ENCODE results near the gene SLC24A4.

The SLC24A4 gene

GRCh38 chr14:92473261-92473968 lies 150.4 kb downstream of the SLC24A4 start:
- no peak overlapping the region for H3K27ac Mint-ChIP-seq
- DNase-seq (ENCODE audit: low spot score in 2 of 2) (no peak), ATAC-seq (ENCODE audit: low read depth) (no peak)
- peaks cover 3% of the 10 kb centered on the region for H3K36me3 Mint-ChIP-seq
- peaks cover 4% of the 10 kb centered on the region for H3K27me3 Mint-ChIP-seq
- no peak overlapping the region for H3K4me3 Mint-ChIP-seq
- H3K9me3 Mint-ChIP-seq: peaks cover 7% of the 10 kb centered on the region
- no peaks in the 10 kb centered on the region for H3K4me1 Mint-ChIP-seq

GRCh38 chr14:92473969-92474535 lies 151.1 kb downstream of the SLC24A4 start:
- no peak for DNase-seq (ENCODE audit: low spot score in 2 of 2)
- Mint-ChIP-seq H3K27ac (no peak overlapping the region), H3K4me1 (no peaks in the 10 kb centered on the region), H3K36me3 (peaks cover 1% of the 10 kb centered on the region), H3K4me3 (no peak overlapping the region), H3K27me3 (peaks cover 2% of the 10 kb centered on the region), H3K9me3 (peaks cover 8% of the 10 kb centered on the region)
- no peak for ATAC-seq (ENCODE audit: low read depth)

- Mint-ChIP-seq H3K4me3 (no peak overlapping the region), H3K27me3 (peaks cover 2% of the 10 kb centered on the region), H3K4me1 (no peaks in the 10 kb centered on the region), H3K9me3 (peaks cover 3% of the 10 kb centered on the region), H3K27ac (no peak overlapping the region), H3K36me3 (peaks cover 1% of the 10 kb centered on the region)
- ATAC-seq (ENCODE audit: low read depth): no peak
- no peak for DNase-seq (ENCODE audit: low spot score in 2 of 2)
These were observed 152.1 kb downstream of the SLC24A4 start for GRCh38 chr14:92475037-92475436.

GRCh38 chr14:92475451-92476187 lies 152.7 kb downstream of the SLC24A4 start:
- H3K9me3 Mint-ChIP-seq: peaks cover 4% of the 10 kb centered on the region
- peaks cover 2% of the 10 kb centered on the region for H3K27me3 Mint-ChIP-seq
- H3K4me3 Mint-ChIP-seq: no peak overlapping the region
- DNase-seq (ENCODE audit: low spot score in 2 of 2): no peak
- no peaks in the 10 kb centered on the region for H3K4me1 Mint-ChIP-seq
- ATAC-seq (ENCODE audit: low read depth): no peak
- peaks cover 2% of the 10 kb centered on the region for H3K36me3 Mint-ChIP-seq
- H3K27ac Mint-ChIP-seq: no peak overlapping the region

- peaks cover 5% of the 10 kb centered on the region for H3K9me3 Mint-ChIP-seq
- peaks cover 8% of the 10 kb centered on the region for H3K27me3 Mint-ChIP-seq
- no peak overlapping the region for H3K27ac Mint-ChIP-seq
- no peak overlapping the region for H3K4me3 Mint-ChIP-seq
- H3K36me3 Mint-ChIP-seq: peaks cover 4% of the 10 kb centered on the region
- no peaks in the 10 kb centered on the region for H3K4me1 Mint-ChIP-seq
- ATAC-seq (ENCODE audit: low read depth) (no peak), DNase-seq (ENCODE audit: low spot score in 2 of 2) (no peak)
These were observed 157.9 kb downstream of the SLC24A4 start for GRCh38 chr14:92480856-92481255.

- Mint-ChIP-seq H3K27me3 (peaks cover 6% of the 10 kb centered on the region), H3K4me3 (no peak overlapping the region), H3K4me1 (no peaks in the 10 kb centered on the region), H3K36me3 (peaks cover 4% of the 10 kb centered on the region), H3K27ac (no peak overlapping the region), H3K9me3 (peaks cover 5% of the 10 kb centered on the region)
- DNase-seq (ENCODE audit: low spot score in 2 of 2): no peak
- ATAC-seq (ENCODE audit: low read depth): no peak
These were observed 158.4 kb downstream of the SLC24A4 start for GRCh38 chr14:92481386-92481785.

- H3K9me3 Mint-ChIP-seq: peaks cover 5% of the 10 kb centered on the region
- ATAC-seq (ENCODE audit: low read depth): no peak
- H3K4me1 Mint-ChIP-seq: no peaks in the 10 kb centered on the region
- no peak overlapping the region for H3K4me3 Mint-ChIP-seq
- H3K27me3 Mint-ChIP-seq: peaks cover 6% of the 10 kb centered on the region
- no peak overlapping the region for H3K27ac Mint-ChIP-seq
- no peak for DNase-seq (ENCODE audit: low spot score in 2 of 2)
- H3K36me3 Mint-ChIP-seq: peaks cover 4% of the 10 kb centered on the region
These were observed 159.0 kb downstream of the SLC24A4 start for GRCh38 chr14:92481811-92482555.

- H3K36me3 Mint-ChIP-seq: peaks cover 3% of the 10 kb centered on the region
- H3K27ac Mint-ChIP-seq: no peak overlapping the region
- H3K4me3 Mint-ChIP-seq: no peak overlapping the region
- no peak for DNase-seq (ENCODE audit: low spot score in 2 of 2)
- no peak for ATAC-seq (ENCODE audit: low read depth)
- H3K4me1 Mint-ChIP-seq: no peaks in the 10 kb centered on the region
- H3K27me3 Mint-ChIP-seq: peaks cover 11% of the 10 kb centered on the region
- peaks cover 5% of the 10 kb centered on the region for H3K9me3 Mint-ChIP-seq
These were observed 159.8 kb downstream of the SLC24A4 start for GRCh38 chr14:92482621-92483319.

- Mint-ChIP-seq H3K36me3 (peaks cover 3% of the 10 kb centered on the region), H3K27me3 (peaks cover 15% of the 10 kb centered on the region), H3K4me3 (no peak overlapping the region), H3K9me3 (peaks cover 1% of the 10 kb centered on the region), H3K27ac (no peak overlapping the region), H3K4me1 (peaks cover 3% of the 10 kb centered on the region)
- ATAC-seq (ENCODE audit: low read depth): no peak
- no peak for DNase-seq (ENCODE audit: low spot score in 2 of 2)
These were observed 161.3 kb downstream of the SLC24A4 start for GRCh38 chr14:92484132-92484823.

- DNase-seq (ENCODE audit: low spot score in 2 of 2) (no peak), ATAC-seq (ENCODE audit: low read depth) (no peak)
- no peak overlapping the region for H3K27ac Mint-ChIP-seq
- H3K4me1 Mint-ChIP-seq: peaks cover 3% of the 10 kb centered on the region
- H3K36me3 Mint-ChIP-seq: no peaks in the 10 kb centered on the region
- H3K27me3 Mint-ChIP-seq: peaks cover 15% of the 10 kb centered on the region
- H3K4me3 Mint-ChIP-seq: no peak overlapping the region
- H3K9me3 Mint-ChIP-seq: no peaks in the 10 kb centered on the region
These were observed 163.9 kb downstream of the SLC24A4 start for GRCh38 chr14:92486881-92487280.

GRCh38 chr14:92487513-92488133 lies 164.7 kb downstream of the SLC24A4 start:
- Mint-ChIP-seq H3K27ac (no peak overlapping the region), H3K36me3 (no peaks in the 10 kb centered on the region), H3K4me3 (no peak overlapping the region), H3K9me3 (no peaks in the 10 kb centered on the region), H3K27me3 (peaks cover 15% of the 10 kb centered on the region), H3K4me1 (peaks cover 3% of the 10 kb centered on the region)
- no peak for DNase-seq (ENCODE audit: low spot score in 2 of 2)
- no peak for ATAC-seq (ENCODE audit: low read depth)

- no peaks in the 10 kb centered on the region for H3K36me3 Mint-ChIP-seq
- peaks cover 10% of the 10 kb centered on the region for H3K27me3 Mint-ChIP-seq
- H3K4me3 Mint-ChIP-seq: no peak overlapping the region
- peaks cover 3% of the 10 kb centered on the region for H3K4me1 Mint-ChIP-seq
- DNase-seq (ENCODE audit: low spot score in 2 of 2): no peak
- H3K9me3 Mint-ChIP-seq: no peaks in the 10 kb centered on the region
- H3K27ac Mint-ChIP-seq: no peak overlapping the region
- ATAC-seq (ENCODE audit: low read depth): no peak
These were observed 166.7 kb downstream of the SLC24A4 start for GRCh38 chr14:92489394-92490238.
